ACC112 (cell line): Measurements from ENCODE around the gene TXNDC15.

Experiments used
- H2AFZ ChIP-seq: fragments of 200-600 bp; sonication (generic); one replicate; pipeline ENCODE4 v1.6.0; 2017; ENCODE audit warnings: antibody characterized with exemption, low read length; ENCODE audit not compliant: unreplicated experiment
- H3K27ac ChIP-seq: fragments of 200-600 bp; sonication (generic); 2 replicates; pipeline ENCODE4 v1.5.1; 2014; ENCODE audit warnings: low read depth, mild to moderate bottlenecking, antibody characterized with exemption, low read length, moderate library complexity
- H3K27me3 ChIP-seq: fragments of 200-600 bp; sonication (generic); 2 replicates; pipeline ENCODE4 v1.6.1; 2014; ENCODE audit warnings: mild to moderate bottlenecking, antibody characterized with exemption, low read length, moderate library complexity, mixed read lengths; ENCODE audit not compliant: insufficient read depth
- H3K36me3 ChIP-seq: fragments of 200-600 bp; sonication (generic); 2 replicates; pipeline ENCODE4 v1.6.1; 2016; ENCODE audit warnings: mild to moderate bottlenecking, antibody characterized with exemption, low read length, moderate library complexity, mixed read lengths; ENCODE audit not compliant: insufficient read depth
- H3K4me1 ChIP-seq: fragments of 200-600 bp; sonication (generic); one replicate; pipeline ENCODE4 v1.6.1; 2016; ENCODE audit warnings: low read length, mixed read lengths; ENCODE audit not compliant: insufficient read depth, unreplicated experiment, control insufficient read depth
- H3K4me3 ChIP-seq: fragments of 200-600 bp; sonication (generic); 2 replicates; pipeline ENCODE4 v1.5.1; 2014; ENCODE audit warnings: mild to moderate bottlenecking, low read depth, low read length
- H3K79me2 ChIP-seq: fragments of 200-600 bp; sonication (generic); one replicate; pipeline ENCODE4 v1.6.0; 2016; ENCODE audit warnings: low read length; ENCODE audit not compliant: control insufficient read depth, unreplicated experiment, insufficient read depth

Gene TXNDC15

GRCh38 chr5:134918861-134919260 is 44.7 kb downstream of the TXNDC15 start:
- no peak overlapping the region for H2AFZ ChIP-seq
- H3K79me2 ChIP-seq, result no peaks in the 10 kb centered on the region
- H3K4me3 ChIP-seq, result no peak overlapping the region
- no peaks in the 10 kb centered on the region for H3K27me3 ChIP-seq
- H3K27ac ChIP-seq, result no peak overlapping the region
- no peaks in the 10 kb centered on the region for H3K4me1 ChIP-seq
- H3K36me3 ChIP-seq, result 0 out of 2 replicates have a peak, but pooled peaks cover 3% of the 10 kb centered on the region

- Histone ChIP-seq H3K36me3 (0 out of 2 replicates have a peak, but pooled peaks cover 3% of the 10 kb centered on the region), H2AFZ (no peak overlapping the region), H3K4me1 (no peaks in the 10 kb centered on the region), H3K27ac (no peak overlapping the region), H3K4me3 (no peak overlapping the region), H3K27me3 (no peaks in the 10 kb centered on the region), H3K79me2 (no peaks in the 10 kb centered on the region)
Measured at GRCh38 chr5:134920848-134921575, 46.8 kb downstream of the TXNDC15 start.

GRCh38 chr5:134932508-134932907 is 58.3 kb downstream of the TXNDC15 start:
- Histone ChIP-seq H3K4me3 (no peak overlapping the region), H2AFZ (no peak overlapping the region), H3K36me3 (no peaks in the 10 kb centered on the region), H3K4me1 (no peaks in the 10 kb centered on the region), H3K27me3 (no peaks in the 10 kb centered on the region), H3K79me2 (no peaks in the 10 kb centered on the region), H3K27ac (no peak overlapping the region)

GRCh38 chr5:134934202-134934601 is 60.0 kb downstream of the TXNDC15 start:
- no peak overlapping the region for H3K4me3 ChIP-seq
- H3K4me1 ChIP-seq, result no peaks in the 10 kb centered on the region
- H3K27ac ChIP-seq, result no peak overlapping the region
- H3K36me3 ChIP-seq, result no peaks in the 10 kb centered on the region
- no peaks in the 10 kb centered on the region for H3K79me2 ChIP-seq
- H2AFZ ChIP-seq, result no peak overlapping the region
- H3K27me3 ChIP-seq, result no peaks in the 10 kb centered on the region

- no peak overlapping the region for H3K27ac ChIP-seq
- H2AFZ ChIP-seq, result no peak overlapping the region
- no peaks in the 10 kb centered on the region for H3K4me1 ChIP-seq
- no peaks in the 10 kb centered on the region for H3K36me3 ChIP-seq
- H3K79me2 ChIP-seq, result no peaks in the 10 kb centered on the region
- H3K27me3 ChIP-seq, result no peaks in the 10 kb centered on the region
- H3K4me3 ChIP-seq, result no peak overlapping the region
Measured at GRCh38 chr5:134935711-134936602, 61.8 kb downstream of the TXNDC15 start.

GRCh38 chr5:134937526-134937925 is 63.4 kb downstream of the TXNDC15 start:
- Histone ChIP-seq H3K27me3 (no peaks in the 10 kb centered on the region), H3K27ac (no peak overlapping the region), H3K79me2 (no peaks in the 10 kb centered on the region), H3K36me3 (no peaks in the 10 kb centered on the region), H3K4me1 (no peaks in the 10 kb centered on the region), H2AFZ (no peak overlapping the region), H3K4me3 (no peak overlapping the region)

GRCh38 chr5:134938030-134938429 is 63.9 kb downstream of the TXNDC15 start:
- Histone ChIP-seq H3K4me1 (no peaks in the 10 kb centered on the region), H3K36me3 (no peaks in the 10 kb centered on the region), H3K79me2 (no peaks in the 10 kb centered on the region), H2AFZ (no peak overlapping the region), H3K4me3 (0 out of 2 replicates have a peak overlapping the region, but pooled peaks have one; percentile 31), H3K27ac (no peak overlapping the region), H3K27me3 (no peaks in the 10 kb centered on the region)

- Histone ChIP-seq H2AFZ (no peak overlapping the region), H3K27ac (no peak overlapping the region), H3K27me3 (no peaks in the 10 kb centered on the region), H3K4me1 (no peaks in the 10 kb centered on the region), H3K4me3 (no peak overlapping the region), H3K36me3 (no peaks in the 10 kb centered on the region), H3K79me2 (no peaks in the 10 kb centered on the region)
Measured at GRCh38 chr5:134939500-134939899, 65.3 kb downstream of the TXNDC15 start.

GRCh38 chr5:134943547-134943946 is 69.4 kb downstream of the TXNDC15 start:
- Histone ChIP-seq H2AFZ (no peak overlapping the region), H3K79me2 (no peaks in the 10 kb centered on the region), H3K4me3 (no peak overlapping the region), H3K36me3 (no peaks in the 10 kb centered on the region), H3K27ac (no peak overlapping the region), H3K27me3 (no peaks in the 10 kb centered on the region), H3K4me1 (no peaks in the 10 kb centered on the region)

- Histone ChIP-seq H3K4me3 (no peak overlapping the region), H3K27me3 (no peaks in the 10 kb centered on the region), H3K36me3 (no peaks in the 10 kb centered on the region), H2AFZ (no peak overlapping the region), H3K79me2 (no peaks in the 10 kb centered on the region), H3K27ac (no peak overlapping the region), H3K4me1 (peaks cover 9% of the 10 kb centered on the region)
Measured at GRCh38 chr5:134944630-134945029, 70.5 kb downstream of the TXNDC15 start.
